UCSD-AML1 (cell line): Measurements from ENCODE around the gene GRIK4.

Experiments used
- DNase-seq: peaks from one replicate; lab custom pipeline; 2025; ENCODE audit not compliant: unreplicated experiment; lab: John Stamatoyannopoulos, UW

GRIK4 gene

GRCh38 chr11:120900643-120901042 lies 389.1 kb downstream of the GRIK4 start:
- no peak for DNase-seq

GRCh38 chr11:120903686-120904085 lies 392.1 kb downstream of the GRIK4 start:
- DNase-seq, result no peak

- DNase-seq, result no peak
These were observed 392.6 kb downstream of the GRIK4 start for GRCh38 chr11:120904116-120904515.

- no peak for DNase-seq
These were observed 395.2 kb downstream of the GRIK4 start for GRCh38 chr11:120906766-120907165.

GRCh38 chr11:120907971-120908370 lies 396.4 kb downstream of the GRIK4 start:
- DNase-seq, result no peak

GRCh38 chr11:120908461-120909181 lies 397.1 kb downstream of the GRIK4 start:
- no peak for DNase-seq

- DNase-seq, result no peak
These were observed 398.3 kb downstream of the GRIK4 start for GRCh38 chr11:120909676-120910416.

GRCh38 chr11:120911943-120912342 lies 400.4 kb downstream of the GRIK4 start:
- no peak for DNase-seq

GRCh38 chr11:120912504-120912903 lies 401.0 kb downstream of the GRIK4 start:
- no peak for DNase-seq

GRCh38 chr11:120912915-120913314 lies 401.4 kb downstream of the GRIK4 start:
- no peak for DNase-seq

GRCh38 chr11:120914021-120914420 lies 402.5 kb downstream of the GRIK4 start:
- no peak for DNase-seq

GRCh38 chr11:120914601-120915000 lies 403.1 kb downstream of the GRIK4 start:
- no peak for DNase-seq

- DNase-seq, result no peak
These were observed 406.2 kb downstream of the GRIK4 start for GRCh38 chr11:120917559-120918239.

GRCh38 chr11:120918257-120918656 lies 406.7 kb downstream of the GRIK4 start:
- DNase-seq, result no peak

- no peak for DNase-seq
These were observed 407.5 kb downstream of the GRIK4 start for GRCh38 chr11:120919045-120919444.

GRCh38 chr11:120919566-120919965 lies 408.0 kb downstream of the GRIK4 start:
- no peak for DNase-seq

GRCh38 chr11:120923866-120924508 lies 412.4 kb downstream of the GRIK4 start:
- no peak for DNase-seq

GRCh38 chr11:120925944-120926343 lies 414.4 kb downstream of the GRIK4 start:
- no peak for DNase-seq

- DNase-seq, result no peak
These were observed 417.1 kb downstream of the GRIK4 start for GRCh38 chr11:120928627-120929026.

- DNase-seq, result no peak
These were observed 417.5 kb downstream of the GRIK4 start for GRCh38 chr11:120929090-120929489.

GRCh38 chr11:120929664-120930154 lies 418.2 kb downstream of the GRIK4 start:
- DNase-seq, result peak; percentile 35
